Measurements from ENCODE around the gene INSIG1.

The INSIG1 gene

DNA sequence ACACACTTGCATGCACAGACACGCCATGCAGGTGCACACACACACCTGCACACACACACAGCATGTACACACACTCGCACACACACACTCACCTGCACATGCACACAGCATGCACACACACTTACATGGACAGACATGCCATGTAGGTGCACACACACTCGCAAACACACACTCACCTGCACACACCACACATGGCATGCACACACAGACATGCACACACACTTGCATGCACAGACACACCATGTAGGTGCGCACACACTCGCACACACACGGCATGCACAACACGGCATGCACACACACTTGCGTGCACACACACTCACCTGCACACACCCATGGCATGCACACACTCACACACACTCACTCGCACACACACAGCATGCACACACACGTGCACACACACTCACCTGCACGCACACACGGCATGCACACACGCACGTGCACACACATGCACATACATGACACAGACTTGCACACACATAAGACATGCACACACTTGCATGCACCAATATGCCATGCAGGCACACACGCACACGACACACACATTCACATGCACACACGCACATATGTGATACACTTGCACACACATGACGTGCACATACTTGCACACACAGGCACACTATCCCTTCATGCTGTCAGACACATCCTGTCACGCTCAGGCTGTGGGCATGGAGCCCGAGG is 56.8 kb downstream of the INSIG1 start:
- Histone ChIP-seq H3K79me2 (ENCODE audit: insufficient read depth, low read length) (no peaks in the 10 kb centered on the region), H3K4me1 (ENCODE audit: insufficient read depth, low read length, poor library complexity, severe bottlenecking) (peaks cover 19% of the 10 kb centered on the region), H3K9me2 (replicated peaks; ENCODE audit: low read depth, low read length) (no peaks in the 10 kb centered on the region), H3K36me3 (ENCODE audit: insufficient read depth, low read length) (no peaks in the 10 kb centered on the region), H3K9me3 (ENCODE audit: insufficient read depth, low read depth, low read length) (no peaks in the 10 kb centered on the region), H3F3A (ENCODE audit: low read depth) (no peaks in the 10 kb centered on the region), H3K4me2 (ENCODE audit: low read depth, low read length, poor library complexity, severe bottlenecking) (no peak overlapping the region), H3K4me3 (ENCODE audit: low read length, poor library complexity, severe bottlenecking) (no peak overlapping the region), H3K27me3 (ENCODE audit: insufficient read depth, low read length, poor library complexity, severe bottlenecking) (no peaks in the 10 kb centered on the region), H3K9ac (ENCODE audit: low read depth, low read length, poor library complexity, severe bottlenecking) (no peak overlapping the region), H2AFZ (ENCODE audit: low read length) (no peak overlapping the region), H4K20me1 (ENCODE audit: insufficient read depth, low read length, poor library complexity, severe bottlenecking) (no peaks in the 10 kb centered on the region)
- TF ChIP-seq, protein P1, sequence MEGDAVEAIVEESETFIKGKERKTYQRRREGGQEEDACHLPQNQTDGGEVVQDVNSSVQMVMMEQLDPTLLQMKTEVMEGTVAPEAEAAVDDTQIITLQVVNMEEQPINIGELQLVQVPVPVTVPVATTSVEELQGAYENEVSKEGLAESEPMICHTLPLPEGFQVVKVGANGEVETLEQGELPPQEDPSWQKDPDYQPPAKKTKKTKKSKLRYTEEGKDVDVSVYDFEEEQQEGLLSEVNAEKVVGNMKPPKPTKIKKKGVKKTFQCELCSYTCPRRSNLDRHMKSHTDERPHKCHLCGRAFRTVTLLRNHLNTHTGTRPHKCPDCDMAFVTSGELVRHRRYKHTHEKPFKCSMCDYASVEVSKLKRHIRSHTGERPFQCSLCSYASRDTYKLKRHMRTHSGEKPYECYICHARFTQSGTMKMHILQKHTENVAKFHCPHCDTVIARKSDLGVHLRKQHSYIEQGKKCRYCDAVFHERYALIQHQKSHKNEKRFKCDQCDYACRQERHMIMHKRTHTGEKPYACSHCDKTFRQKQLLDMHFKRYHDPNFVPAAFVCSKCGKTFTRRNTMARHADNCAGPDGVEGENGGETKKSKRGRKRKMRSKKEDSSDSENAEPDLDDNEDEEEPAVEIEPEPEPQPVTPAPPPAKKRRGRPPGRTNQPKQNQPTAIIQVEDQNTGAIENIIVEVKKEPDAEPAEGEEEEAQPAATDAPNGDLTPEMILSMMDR (conservative IDR thresholded peaks at IDR 0.05; ENCODE audit: low read length), result no peak
- no peak for TF ChIP-seq EZH2phosphoT487 (IDR thresholded peaks at IDR 0.05; ENCODE audit: borderline replicate concordance)

DNA sequence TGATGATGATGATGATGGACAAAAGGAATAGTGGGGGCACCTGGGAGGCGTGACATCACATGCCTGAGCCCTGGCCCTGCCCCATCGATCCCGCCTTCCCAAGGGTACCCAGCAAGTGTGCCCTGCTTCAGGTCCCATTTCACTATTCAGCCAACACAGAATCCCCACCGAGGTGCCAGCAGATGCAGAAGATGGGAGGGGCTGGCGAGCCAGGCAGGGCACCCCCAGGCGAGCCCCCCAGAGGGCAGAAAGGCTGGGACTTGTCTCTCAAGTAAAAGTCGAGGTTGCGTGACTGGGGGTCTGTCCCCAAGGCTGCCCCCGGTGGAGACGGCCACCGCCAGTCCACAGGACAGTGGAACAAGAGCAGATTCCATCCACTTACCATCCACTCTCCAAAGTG is 57.5 kb downstream of the INSIG1 start:
- Histone ChIP-seq H3K4me3 (ENCODE audit: low read length, poor library complexity, severe bottlenecking) (no peak overlapping the region), H3K4me2 (ENCODE audit: low read depth, low read length, poor library complexity, severe bottlenecking) (no peak overlapping the region), H3F3A (ENCODE audit: low read depth) (no peaks in the 10 kb centered on the region), H3K79me2 (ENCODE audit: insufficient read depth, low read length) (no peaks in the 10 kb centered on the region), H3K9ac (ENCODE audit: low read depth, low read length, poor library complexity, severe bottlenecking) (no peak overlapping the region), H3K27me3 (ENCODE audit: insufficient read depth, low read length, poor library complexity, severe bottlenecking) (no peaks in the 10 kb centered on the region), H3K36me3 (ENCODE audit: insufficient read depth, low read length) (no peaks in the 10 kb centered on the region), H3K9me3 (ENCODE audit: insufficient read depth, low read depth, low read length) (no peaks in the 10 kb centered on the region), H3K9me2 (replicated peaks; ENCODE audit: low read depth, low read length) (no peaks in the 10 kb centered on the region), H4K20me1 (ENCODE audit: insufficient read depth, low read length, poor library complexity, severe bottlenecking) (no peaks in the 10 kb centered on the region), H3K4me1 (ENCODE audit: insufficient read depth, low read length, poor library complexity, severe bottlenecking) (peaks cover 26% of the 10 kb centered on the region), H2AFZ (ENCODE audit: low read length) (no peak overlapping the region)
- TF ChIP-seq EZH2phosphoT487 (IDR thresholded peaks at IDR 0.05; ENCODE audit: borderline replicate concordance), result no peak
- TF ChIP-seq, protein P1 (conservative IDR thresholded peaks at IDR 0.05; ENCODE audit: low read length), result no peak

DNA sequence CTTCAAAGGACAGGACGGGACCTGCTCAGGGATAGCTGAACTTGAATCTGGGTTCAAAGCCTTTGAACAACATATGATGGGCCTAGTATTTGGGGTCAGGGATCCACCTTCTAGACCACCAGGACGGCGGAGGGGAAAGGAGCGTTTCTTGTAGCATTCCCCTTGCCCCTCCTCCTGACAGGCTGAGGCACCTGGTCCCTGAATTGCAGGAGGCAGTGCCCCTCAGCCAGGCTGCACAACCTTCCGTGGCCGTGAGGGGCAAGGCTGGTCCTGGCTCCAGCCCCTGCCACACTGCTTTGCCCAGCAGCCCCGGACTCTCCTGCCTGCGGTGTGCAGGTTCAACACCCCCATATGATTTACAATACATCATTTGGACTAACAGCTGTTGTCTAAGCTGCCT is 58.1 kb downstream of the INSIG1 start:
- no peak overlapping the region for H2AFZ ChIP-seq (ENCODE audit: low read length)

More for the DNA sequence above, 58.1 kb downstream of the INSIG1 start:
- no peaks in the 10 kb centered on the region for H3K27me3 ChIP-seq (ENCODE audit: insufficient read depth, low read length, poor library complexity, severe bottlenecking)
- no peak overlapping the region for H3K9ac ChIP-seq (ENCODE audit: low read depth, low read length, poor library complexity, severe bottlenecking)
- H3K4me3 ChIP-seq (ENCODE audit: low read length, poor library complexity, severe bottlenecking), result no peak overlapping the region
- no peaks in the 10 kb centered on the region for H3K36me3 ChIP-seq (ENCODE audit: insufficient read depth, low read length)
- H3K9me3 ChIP-seq (ENCODE audit: insufficient read depth, low read depth, low read length), result no peaks in the 10 kb centered on the region
- no peaks in the 10 kb centered on the region for H3K79me2 ChIP-seq (ENCODE audit: insufficient read depth, low read length)
- H4K20me1 ChIP-seq (ENCODE audit: insufficient read depth, low read length, poor library complexity, severe bottlenecking), result no peaks in the 10 kb centered on the region
- peaks cover 4% of the 10 kb centered on the region for H3F3A ChIP-seq (ENCODE audit: low read depth)
- H3K4me2 ChIP-seq (ENCODE audit: low read depth, low read length, poor library complexity, severe bottlenecking), result no peak overlapping the region
- no peaks in the 10 kb centered on the region for H3K9me2 ChIP-seq (replicated peaks; ENCODE audit: low read depth, low read length)
- TF ChIP-seq EZH2phosphoT487 (IDR thresholded peaks at IDR 0.05; ENCODE audit: borderline replicate concordance), result no peak
- TF ChIP-seq, protein P1 (conservative IDR thresholded peaks at IDR 0.05; ENCODE audit: low read length), result no peak
- H3K4me1 ChIP-seq (ENCODE audit: insufficient read depth, low read length, poor library complexity, severe bottlenecking), result peaks cover 31% of the 10 kb centered on the region

Measured in Loucy (cell line).